HEK293 (cell line): ENCODE results near the gene NDFIP2.

Experiments
- CTCF ChIA-PET: fragments of 350-600 bp; formaldehyde crosslinking; extraction: SDS; loops from one replicate; lab custom pipeline; 2021; ENCODE audit warnings: antibody characterized with exemption; lab: Yijun Ruan, JAX
- POLR2A ChIA-PET: fragments of 300-600 bp; formaldehyde crosslinking; extraction: SDS; loops from one replicate; lab custom pipeline; 2020; ENCODE audit warnings: antibody characterized with exemption, inconsistent platforms; lab: Yijun Ruan, JAX
- H3K27ac ChIP-seq: fragments of 200-500 bp; sonication (Bioruptor generic); 2 replicates; pipeline ENCODE4 v1.5.1; 2014; ENCODE audit warnings: low read depth, low read length, control low read depth, inconsistent platforms; ENCODE audit errors: extremely low read depth
- H3K36me3 ChIP-seq, 2 experiments: fragments of 200-500 bp in 1 of 2; sonication (Bioruptor generic) in 1 of 2; 1 replicate in 1 of 2; 2 replicates in 1 of 2; pipeline ENCODE4 v1.5.1; 2014 to 2017; ENCODE audit warnings: inconsistent platforms in 2 of 2, low read length in 2 of 2; ENCODE audit not compliant: control insufficient read depth in 2 of 2, insufficient read depth in 1 of 2
- H3K4me1 ChIP-seq: fragments of 200-500 bp; sonication (Bioruptor generic); 2 replicates; pipeline ENCODE4 v1.5.1; 2014; ENCODE audit warnings: mild to moderate bottlenecking, low read length, inconsistent platforms; ENCODE audit not compliant: control insufficient read depth, insufficient read depth
- H3K4me3 ChIP-seq: 2 replicates; pipeline ENCODE4 v1.5.1; 2011; ENCODE audit warnings: low read depth, mild to moderate bottlenecking, control low read depth, low read length, moderate library complexity
- H3K9me3 ChIP-seq: fragments of 200-500 bp; sonication (Bioruptor generic); 2 replicates; pipeline ENCODE4 v1.5.1; 2014; ENCODE audit warnings: low read depth, low read length, inconsistent platforms; ENCODE audit not compliant: control insufficient read depth, insufficient read depth
- FEZF1 ChIP-seq: fragments of 450-650 bp; formaldehyde crosslinking; IDR thresholded peaks from 2 replicates; pipeline ENCODE4 v1.5.1; 2016; ENCODE audit warnings: missing biosample characterization, missing genetic modification characterization
- HOXC10 ChIP-seq: sonication (generic); formaldehyde crosslinking; IDR thresholded peaks from 2 replicates; pipeline ENCODE4 v1.8.1; 2023; ENCODE audit warnings: mild to moderate bottlenecking, missing genetic modification reagents
- TCF7L2 ChIP-seq: IDR thresholded peaks from 2 replicates; pipeline ENCODE4 v1.6.1; 2011; ENCODE audit warnings: low read depth, mild to moderate bottlenecking, inconsistent platforms, low read length, moderate library complexity, borderline replicate concordance
- ZBTB11 ChIP-seq: fragments of 450-650 bp; formaldehyde crosslinking; conservative IDR thresholded peaks from 2 replicates; pipeline ENCODE4 v1.5.1; 2016; ENCODE audit warnings: low read depth, missing biosample characterization, missing genetic modification characterization
- ZBTB6 ChIP-seq: fragments of 450-650 bp; formaldehyde crosslinking; IDR thresholded peaks from 2 replicates; pipeline ENCODE4 v1.5.1; 2017; ENCODE audit warnings: missing biosample characterization, missing genetic modification characterization
- ZFHX2 ChIP-seq: fragments of 450-650 bp; formaldehyde crosslinking; conservative IDR thresholded peaks from 2 replicates; pipeline ENCODE4 v1.5.1; 2016; ENCODE audit warnings: missing biosample characterization, missing genetic modification characterization
- ZNF114 ChIP-seq: fragments of 450-650 bp; formaldehyde crosslinking; IDR thresholded peaks from 2 replicates; pipeline ENCODE4 v1.5.0; 2017; ENCODE audit warnings: missing biosample characterization, missing genetic modification characterization
- ZNF2 ChIP-seq: fragments of 450-650 bp; formaldehyde crosslinking; IDR thresholded peaks from 2 replicates; pipeline ENCODE4 v1.5.1; 2016; ENCODE audit warnings: missing biosample characterization, missing genetic modification characterization
- ZNF544 ChIP-seq: fragments of 450-650 bp; formaldehyde crosslinking; IDR thresholded peaks from 2 replicates; pipeline ENCODE4 v1.5.0; 2017; ENCODE audit warnings: missing biosample characterization, missing genetic modification characterization
- ZNF561 ChIP-seq: fragments of 450-650 bp; IDR thresholded peaks from 2 replicates; pipeline ENCODE4 v1.5.1; 2018; ENCODE audit warnings: missing biosample characterization, missing genetic modification characterization, borderline replicate concordance
- ZNF585B ChIP-seq: fragments of 450-650 bp; formaldehyde crosslinking; IDR thresholded peaks from 2 replicates; pipeline ENCODE4 v1.5.1; 2016; ENCODE audit warnings: missing biosample characterization, missing genetic modification characterization
- ZNF626 ChIP-seq: fragments of 450-650 bp; sonication (Bioruptor Pico); formaldehyde crosslinking; IDR thresholded peaks from 2 replicates; pipeline ENCODE4 v1.5.1; 2018; ENCODE audit warnings: missing biosample characterization, missing genetic modification characterization, inconsistent platforms
- TF ChIP-seq, protein P1 (sequence below): fragments of 450-650 bp; formaldehyde crosslinking; IDR thresholded peaks from 2 replicates; pipeline ENCODE4 v1.5.1; 2017; ENCODE audit warnings: missing biosample characterization, missing genetic modification characterization
- TF ChIP-seq, protein P2 (sequence below): fragments of 450-650 bp; formaldehyde crosslinking; IDR thresholded peaks from 2 replicates; pipeline ENCODE4 v1.5.1; 2016; ENCODE audit warnings: missing biosample characterization, missing genetic modification characterization, borderline replicate concordance

The NDFIP2 gene

GRCh38 chr13:79492918-79493594 lies 12.1 kb downstream of the NDFIP2 start:
- H3K4me1 ChIP-seq, result no peaks in the 10 kb centered on the region
- TF ChIP-seq FEZF1 (tag by site-specific recombination), result peak; percentile 76
- peak; percentile 30; the same call in 1 of the 2 replicates for TF ChIP-seq TCF7L2
- TF ChIP-seq ZNF561 (tag by site-specific recombination), result no peak
- TF ChIP-seq, protein P1, sequence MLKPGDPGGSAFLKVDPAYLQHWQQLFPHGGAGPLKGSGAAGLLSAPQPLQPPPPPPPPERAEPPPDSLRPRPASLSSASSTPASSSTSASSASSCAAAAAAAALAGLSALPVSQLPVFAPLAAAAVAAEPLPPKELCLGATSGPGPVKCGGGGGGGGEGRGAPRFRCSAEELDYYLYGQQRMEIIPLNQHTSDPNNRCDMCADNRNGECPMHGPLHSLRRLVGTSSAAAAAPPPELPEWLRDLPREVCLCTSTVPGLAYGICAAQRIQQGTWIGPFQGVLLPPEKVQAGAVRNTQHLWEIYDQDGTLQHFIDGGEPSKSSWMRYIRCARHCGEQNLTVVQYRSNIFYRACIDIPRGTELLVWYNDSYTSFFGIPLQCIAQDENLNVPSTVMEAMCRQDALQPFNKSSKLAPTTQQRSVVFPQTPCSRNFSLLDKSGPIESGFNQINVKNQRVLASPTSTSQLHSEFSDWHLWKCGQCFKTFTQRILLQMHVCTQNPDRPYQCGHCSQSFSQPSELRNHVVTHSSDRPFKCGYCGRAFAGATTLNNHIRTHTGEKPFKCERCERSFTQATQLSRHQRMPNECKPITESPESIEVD (tag by site-specific recombination), result peak; percentile 71
- TF ChIP-seq, all 188 proteins: peak for 3
- Histone ChIP-seq H3K36me3 (no peaks in the 10 kb centered on the region), H3K4me3 (no peak overlapping the region), H3K27ac (no peak overlapping the region), H3K9me3 (no peaks in the 10 kb centered on the region)
- ChIA-PET CTCF (no interaction called here), POLR2A (no interaction called here)

DNA sequence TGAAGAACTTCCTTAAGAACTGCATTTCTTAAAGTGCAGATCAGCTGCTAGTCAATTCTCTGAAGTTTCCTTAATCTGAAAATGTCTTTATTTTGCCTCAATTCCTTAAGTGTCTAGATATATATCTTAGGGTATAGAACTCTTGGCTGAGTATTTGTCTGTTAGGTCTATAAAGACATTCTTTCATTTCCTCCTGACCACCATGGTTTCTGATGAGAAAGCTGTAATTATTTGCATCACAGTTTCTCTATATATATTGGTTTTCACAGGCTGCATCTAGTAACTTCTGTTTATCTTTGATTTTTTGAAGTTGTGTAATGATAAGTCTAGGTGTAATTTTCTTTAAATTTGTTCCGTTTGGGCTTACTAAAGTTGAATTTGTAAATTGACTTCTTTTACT lies 15.2 kb downstream of the NDFIP2 start:
- H3K36me3 ChIP-seq, result no peaks in the 10 kb centered on the region
- H3K9me3 ChIP-seq, result no peaks in the 10 kb centered on the region
- TF ChIP-seq ZNF626 (no peak), ZBTB6 (tag by site-specific recombination) (no peak)
- no peak overlapping the region for H3K27ac ChIP-seq
- POLR2A ChIA-PET, result interaction anchor here (0.6 kb wide), 1 partner anchor 90 kb away, joined by 4 read pairs; the partner anchor contains the start of gene RBM26
- CTCF ChIA-PET, result interaction anchor here (0.6 kb wide), 1 partner anchor 18 kb away, joined by 4 read pairs; no protein-coding TSS in a partner anchor
- no peaks in the 10 kb centered on the region for H3K4me1 ChIP-seq
- H3K4me3 ChIP-seq, result no peak overlapping the region

DNA sequence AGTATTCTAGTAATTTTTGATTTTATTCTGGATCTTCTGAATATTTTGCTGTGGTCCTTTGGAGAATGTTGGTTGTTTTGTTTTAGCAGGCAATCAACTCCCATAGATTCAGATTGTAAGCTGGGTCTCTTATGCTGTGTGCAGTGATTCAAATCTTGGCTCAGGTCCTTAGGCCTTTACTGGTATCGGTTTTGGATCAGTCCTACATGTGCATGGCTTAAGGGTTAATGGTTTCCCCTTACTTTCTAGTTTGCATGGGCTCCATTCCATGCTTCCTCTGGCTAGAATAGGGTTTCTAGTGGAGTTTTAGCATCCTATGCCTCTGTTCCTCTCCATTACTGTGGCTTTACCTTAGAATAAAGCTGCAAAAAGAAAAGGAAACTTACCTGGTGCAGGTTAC lies 16.1 kb downstream of the NDFIP2 start:
- H3K36me3 ChIP-seq, result no peaks in the 10 kb centered on the region
- POLR2A ChIA-PET, result no interaction called here
- CTCF ChIA-PET, result no interaction called here
- no peaks in the 10 kb centered on the region for H3K9me3 ChIP-seq
- no peaks in the 10 kb centered on the region for H3K4me1 ChIP-seq
- H3K27ac ChIP-seq, result no peak overlapping the region
- TF ChIP-seq HOXC10 (CRISPR knock-in tag) (no peak), ZNF585B (tag by site-specific recombination) (peak; percentile 16; the same call in 1 of the 2 replicates), ZNF544 (tag by site-specific recombination) (no peak), ZFHX2 (tag by site-specific recombination) (no peak), ZBTB11 (tag by site-specific recombination) (no peak), ZNF114 (tag by site-specific recombination) (no peak), ZNF2 (tag by site-specific recombination) (no peak)
- TF ChIP-seq, protein P2, sequence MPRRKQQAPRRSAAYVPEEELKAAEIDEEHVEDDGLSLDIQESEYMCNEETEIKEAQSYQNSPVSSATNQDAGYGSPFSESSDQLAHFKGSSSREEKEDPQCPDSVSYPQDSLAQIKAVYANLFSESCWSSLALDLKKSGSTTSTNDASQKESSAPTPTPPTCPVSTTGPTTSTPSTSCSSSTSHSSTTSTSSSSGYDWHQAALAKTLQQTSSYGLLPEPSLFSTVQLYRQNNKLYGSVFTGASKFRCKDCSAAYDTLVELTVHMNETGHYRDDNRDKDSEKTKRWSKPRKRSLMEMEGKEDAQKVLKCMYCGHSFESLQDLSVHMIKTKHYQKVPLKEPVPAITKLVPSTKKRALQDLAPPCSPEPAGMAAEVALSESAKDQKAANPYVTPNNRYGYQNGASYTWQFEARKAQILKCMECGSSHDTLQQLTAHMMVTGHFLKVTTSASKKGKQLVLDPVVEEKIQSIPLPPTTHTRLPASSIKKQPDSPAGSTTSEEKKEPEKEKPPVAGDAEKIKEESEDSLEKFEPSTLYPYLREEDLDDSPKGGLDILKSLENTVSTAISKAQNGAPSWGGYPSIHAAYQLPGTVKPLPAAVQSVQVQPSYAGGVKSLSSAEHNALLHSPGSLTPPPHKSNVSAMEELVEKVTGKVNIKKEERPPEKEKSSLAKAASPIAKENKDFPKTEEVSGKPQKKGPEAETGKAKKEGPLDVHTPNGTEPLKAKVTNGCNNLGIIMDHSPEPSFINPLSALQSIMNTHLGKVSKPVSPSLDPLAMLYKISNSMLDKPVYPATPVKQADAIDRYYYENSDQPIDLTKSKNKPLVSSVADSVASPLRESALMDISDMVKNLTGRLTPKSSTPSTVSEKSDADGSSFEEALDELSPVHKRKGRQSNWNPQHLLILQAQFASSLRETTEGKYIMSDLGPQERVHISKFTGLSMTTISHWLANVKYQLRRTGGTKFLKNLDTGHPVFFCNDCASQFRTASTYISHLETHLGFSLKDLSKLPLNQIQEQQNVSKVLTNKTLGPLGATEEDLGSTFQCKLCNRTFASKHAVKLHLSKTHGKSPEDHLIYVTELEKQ (tag by site-specific recombination), result no peak
- no peak overlapping the region for H3K4me3 ChIP-seq
